Measurements from ENCODE around the gene ZNF423. TPM values are rescaled to one million over a fixed set of nuclear protein-coding genes. Genes with fewer than 3 reads are reported as not detected.
A peak's percentile ranks its signal among the peaks of the same experiment; 100 is the strongest.

ZNF423 gene
- total RNA-seq, 4 donors from 2014 or later: 7.0 to 19.7 (median 8.4) TPM

GRCh38 chr16:49559242-49559641 is 296.7 kb downstream of the ZNF423 start:
- no peak for TF ChIP-seq POLR2AphosphoS5 (IDR thresholded peaks at IDR 0.05)
- TF ChIP-seq POLR2A (IDR thresholded peaks at IDR 0.05): no peak
- TF ChIP-seq CTCF (IDR thresholded peaks at IDR 0.05): no peak
- TF ChIP-seq EP300 (IDR thresholded peaks at IDR 0.05): no peak
- Histone ChIP-seq H3K4me3 (no peak overlapping the region), H3K9me3 (no peaks in the 10 kb centered on the region), H3K27me3 (no peaks in the 10 kb centered on the region), H3K4me1 (peaks cover 0 to 7% (median 0%) of the 10 kb centered on the region in 3 donors), H3K36me3 (no peaks in the 10 kb centered on the region), H3K27ac (no peak overlapping the region)
- 68 to 100% methylated on average over 1 to 4 of the region's 4 CpGs for WGBS, 2 donors (ENCODE audit: low coverage in 1 of 2)
- no peak for ATAC-seq

GRCh38 chr16:49558451-49558850 is 297.5 kb downstream of the ZNF423 start:
- Histone ChIP-seq H3K9me3 (no peaks in the 10 kb centered on the region), H3K27me3 (no peaks in the 10 kb centered on the region), H3K27ac (no peak overlapping the region), H3K36me3 (no peaks in the 10 kb centered on the region), H3K4me3 (no peak overlapping the region), H3K4me1 (peaks cover 0 to 6% (median 0%) of the 10 kb centered on the region in 3 donors)
- no peak for ATAC-seq
- TF ChIP-seq CTCF (IDR thresholded peaks at IDR 0.05): no peak
- no peak for TF ChIP-seq POLR2A (IDR thresholded peaks at IDR 0.05)
- no peak for TF ChIP-seq EP300 (IDR thresholded peaks at IDR 0.05)
- no peak for TF ChIP-seq POLR2AphosphoS5 (IDR thresholded peaks at IDR 0.05)
- 90 to 100% methylated on average over 1 to 2 of the region's 2 CpGs for WGBS, 2 donors (ENCODE audit: low coverage in 1 of 2)

GRCh38 chr16:49556606-49557446 is 299.1 kb downstream of the ZNF423 start:
- H3K4me3 ChIP-seq: no peak overlapping the region
- H3K4me1 ChIP-seq: peaks cover 0 to 6% (median 0%) of the 10 kb centered on the region in 3 donors
- no peaks in the 10 kb centered on the region for H3K9me3 ChIP-seq
- WGBS, 2 donors (ENCODE audit: low coverage in 1 of 2): 62 to 69% methylated on average over 4 to 16 of the region's 23 CpGs
- H3K27me3 ChIP-seq: no peaks in the 10 kb centered on the region
- ATAC-seq: no peak
- TF ChIP-seq CTCF (IDR thresholded peaks at IDR 0.05): peak in 3 of 4 experiments; percentile 29 to 55 (median 54)
- no peak for TF ChIP-seq EP300 (IDR thresholded peaks at IDR 0.05)
- no peak for TF ChIP-seq POLR2AphosphoS5 (IDR thresholded peaks at IDR 0.05)
- TF ChIP-seq POLR2A (IDR thresholded peaks at IDR 0.05): no peak
- H3K36me3 ChIP-seq: no peaks in the 10 kb centered on the region
- no peak overlapping the region for H3K27ac ChIP-seq

- TF ChIP-seq EP300 (IDR thresholded peaks at IDR 0.05): no peak
- no peak for TF ChIP-seq CTCF (IDR thresholded peaks at IDR 0.05)
- no peak for TF ChIP-seq POLR2AphosphoS5 (IDR thresholded peaks at IDR 0.05)
- no peak for TF ChIP-seq POLR2A (IDR thresholded peaks at IDR 0.05)
- WGBS, 2 donors (ENCODE audit: low coverage in 1 of 2): 22 to 69% methylated on average over 1 to 4 of the region's 4 CpGs
Measured at GRCh38 chr16:49556249-49556605, 299.7 kb downstream of the ZNF423 start.

GRCh38 chr16:49554681-49555080 is 301.2 kb downstream of the ZNF423 start:
- WGBS, 2 donors (ENCODE audit: low coverage in 1 of 2): 75 to 80% methylated on average over 3 of the region's 3 CpGs
- Histone ChIP-seq H3K27me3 (no peaks in the 10 kb centered on the region), H3K4me1 (peaks cover 0 to 6% (median 0%) of the 10 kb centered on the region in 3 donors), H3K4me3 (no peak overlapping the region), H3K9me3 (no peaks in the 10 kb centered on the region), H3K36me3 (no peaks in the 10 kb centered on the region), H3K27ac (no peak overlapping the region)
- ATAC-seq: no peak
- TF ChIP-seq POLR2A (IDR thresholded peaks at IDR 0.05) (no peak), POLR2AphosphoS5 (IDR thresholded peaks at IDR 0.05) (no peak), CTCF (IDR thresholded peaks at IDR 0.05) (no peak), EP300 (IDR thresholded peaks at IDR 0.05) (no peak)

More at GRCh38 chr16:49556249-49556605, 299.7 kb downstream of the ZNF423 start:
- no peak for ATAC-seq
- no peak overlapping the region for H3K27ac ChIP-seq
- H3K9me3 ChIP-seq: no peaks in the 10 kb centered on the region
- no peaks in the 10 kb centered on the region for H3K36me3 ChIP-seq
- H3K27me3 ChIP-seq: no peaks in the 10 kb centered on the region
- H3K4me1 ChIP-seq: peaks cover 0 to 6% (median 0%) of the 10 kb centered on the region in 3 donors
- H3K4me3 ChIP-seq: no peak overlapping the region
